HG03060 (cell line): ENCODE measurements around the gene USP49.
A peak's percentile ranks its signal among the peaks of the same experiment; 100 is the strongest.
"Not testable (repeated sequence)": the region's sequence is repeated elsewhere in the genome, so short reads cannot be mapped to it uniquely, and the experiment has no call there.

ENCODE experiments used
- ATAC-seq: cut with Tn5 transposase; IDR thresholded peaks from one replicate; pipeline ENCODE4 v1.9.1; 2021; ENCODE audit warnings: low read depth, moderate number of reproducible peaks; ENCODE audit not compliant: unreplicated experiment

Gene USP49

GRCh38 chr6:41783106-41783780 is 111.9 kb downstream of the USP49 start:
- no peak for ATAC-seq

GRCh38 chr6:41781366-41781730 is 113.8 kb downstream of the USP49 start:
- no peak for ATAC-seq

GRCh38 chr6:41780551-41781365 is 114.4 kb downstream of the USP49 start, which contains the start of gene PRICKLE4:
TSS of gene PRICKLE4 (plus strand) at chr6:41780782. CDS start at chr6:41783474, 2,692 bp downstream.
- no peak for ATAC-seq

GRCh38 chr6:41779788-41780550 is 115.2 kb downstream of the USP49 start, which contains the start of gene FRS3:
TSS of gene FRS3 (minus strand) at chr6:41779900. CDS start at chr6:41776987, 2,913 bp downstream.
- peak; percentile 58 for ATAC-seq

GRCh38 chr6:41779336-41779735 is 115.8 kb downstream of the USP49 start:
- ATAC-seq = no peak

- ATAC-seq = no peak
These were observed 116.3 kb downstream of the USP49 start for GRCh38 chr6:41778895-41779294.

- ATAC-seq = no peak
These were observed 117.5 kb downstream of the USP49 start for GRCh38 chr6:41777551-41778285.

GRCh38 chr6:41775293-41775882 is 119.8 kb downstream of the USP49 start:
- ATAC-seq = no peak

GRCh38 chr6:41774841-41775240 is 120.3 kb downstream of the USP49 start:
- no peak for ATAC-seq

- ATAC-seq = no peak
These were observed 123.9 kb downstream of the USP49 start for GRCh38 chr6:41771058-41771983.

GRCh38 chr6:41770381-41771057 is 124.7 kb downstream of the USP49 start:
- no peak for ATAC-seq

GRCh38 chr6:41769376-41769775 is 125.8 kb downstream of the USP49 start:
- no peak for ATAC-seq

- no peak for ATAC-seq
These were observed 126.4 kb downstream of the USP49 start for GRCh38 chr6:41768545-41769308.

- no peak for ATAC-seq
These were observed 127.9 kb downstream of the USP49 start for GRCh38 chr6:41767112-41767833.

- ATAC-seq = not testable (repeated sequence)
These were observed 129.0 kb downstream of the USP49 start for GRCh38 chr6:41766043-41766664.

GRCh38 chr6:41763470-41763869 is 131.7 kb downstream of the USP49 start:
- no peak for ATAC-seq
